GM10847 (cell line): ENCODE results near the gene ATP6V1E1.

Experiments used
- POLR2A ChIP-seq: IDR thresholded peaks from 2 replicates; pipeline ENCODE4 v1.6.1; 2011; ENCODE audit not compliant: insufficient read length; ENCODE audit errors: extremely low read depth

Gene ATP6V1E1

GRCh38 chr22:17638182-17638431 is 9.6 kb upstream of the ATP6V1E1 start:
- no peak for TF ChIP-seq POLR2A

- TF ChIP-seq POLR2A, result no peak
Measured at GRCh38 chr22:17637490-17638181, 9.1 kb upstream of the ATP6V1E1 start.

- TF ChIP-seq POLR2A, result no peak
Measured at GRCh38 chr22:17634696-17635095, 6.1 kb upstream of the ATP6V1E1 start.

GRCh38 chr22:17633998-17634323 is 5.4 kb upstream of the ATP6V1E1 start:
- TF ChIP-seq POLR2A, result no peak

- no peak for TF ChIP-seq POLR2A
Measured at GRCh38 chr22:17633217-17633997, 4.9 kb upstream of the ATP6V1E1 start.

GRCh38 chr22:17631076-17631565 is 2.6 kb upstream of the ATP6V1E1 start:
- TF ChIP-seq POLR2A, result no peak

- no peak for TF ChIP-seq POLR2A
Measured at GRCh38 chr22:17629641-17630040, 1.1 kb upstream of the ATP6V1E1 start.

GRCh38 chr22:17629173-17629489 is 582 bp upstream of the ATP6V1E1 start:
- no peak for TF ChIP-seq POLR2A

GRCh38 chr22:17627961-17628405 is 566 bp downstream of the ATP6V1E1 start:
- no peak for TF ChIP-seq POLR2A

- no peak for TF ChIP-seq POLR2A
Measured at GRCh38 chr22:17613280-17613679, 15.3 kb downstream of the ATP6V1E1 start.

GRCh38 chr22:17612057-17612456 is 16.5 kb downstream of the ATP6V1E1 start:
- TF ChIP-seq POLR2A, result no peak

GRCh38 chr22:17607891-17608521 is 20.5 kb downstream of the ATP6V1E1 start:
- TF ChIP-seq POLR2A, result no peak

- no peak for TF ChIP-seq POLR2A
Measured at GRCh38 chr22:17606496-17606895, 22.1 kb downstream of the ATP6V1E1 start.

GRCh38 chr22:17603668-17604067 is 24.9 kb downstream of the ATP6V1E1 start:
- no peak for TF ChIP-seq POLR2A

- no peak for TF ChIP-seq POLR2A
Measured at GRCh38 chr22:17601031-17601430, 27.5 kb downstream of the ATP6V1E1 start.

- TF ChIP-seq POLR2A, result no peak
Measured at GRCh38 chr22:17598318-17598717, 30.2 kb downstream of the ATP6V1E1 start.
